Endothelial cell of umbilical vein (primary cell): ENCODE measurements around the gene SFMBT2. TPM values are rescaled to one million over a fixed set of nuclear protein-coding genes. Genes with fewer than 3 reads are reported as not detected.

Experiments used
- BruUV-seq: library from RNA; stranded (reverse); fragments of 400-500 nt; replicated peaks from 2 replicates; lab custom pipeline; 2021; lab: Mats Ljungman, UMichigan
- CTCF ChIA-PET: fragments of 300-600, 350-600 bp; sonication (Branson Sonifier 250); formaldehyde crosslinking; loops from one replicate; lab custom pipeline; 2021; ENCODE audit warnings: antibody characterized with exemption, inconsistent platforms; lab: Charles Lee
- POLR2A ChIA-PET: fragments of 300-600, 350-600 bp; sonication (Branson Sonifier 250); formaldehyde crosslinking; loops from one replicate; lab custom pipeline; 2021; ENCODE audit warnings: antibody characterized with exemption, inconsistent platforms; lab: Charles Lee
- DNase-seq: peaks from one replicate; pipeline ENCODE4 v3.0.0-alpha.2; 2011; ENCODE audit warnings: low read depth, low spot score
- FAIRE-seq: peaks from 2 replicates; lab custom pipeline; 2011; peaks lifted over from hg19 to GRCh38; lab: Jason Lieb, UNC
- H2AFZ ChIP-seq: 2 replicates; pipeline ENCODE4 v1.6.0; 2012; ENCODE audit warnings: low read depth, low read length, control low read depth, inconsistent platforms
- H3K27ac ChIP-seq: 2 replicates; pipeline ENCODE4 v1.5.1; 2011; ENCODE audit warnings: low read depth, mild to moderate bottlenecking, control low read depth, low read length, moderate library complexity; ENCODE audit not compliant: insufficient read depth
- H3K27me3 ChIP-seq, 2 experiments: 2 replicates each; pipeline versions ENCODE4 v1.6.0 to v1.6.1; 2011; ENCODE audit warnings: low read length in 2 of 2, mixed read lengths in 1 of 2; ENCODE audit not compliant: control insufficient read depth in 2 of 2, insufficient read depth in 2 of 2
- H3K36me3 ChIP-seq, 2 experiments: 2 replicates in 1 of 2; 3 replicates in 1 of 2; pipeline ENCODE4 v1.5.1; 2011; ENCODE audit warnings: low read length in 2 of 2, mild to moderate bottlenecking in 1 of 2, moderate library complexity in 1 of 2; ENCODE audit not compliant: control insufficient read depth in 2 of 2, insufficient read depth in 2 of 2; ENCODE audit errors: extremely low read depth in 1 of 2
- H3K4me1 ChIP-seq: 3 replicates; pipeline ENCODE4 v1.5.1; 2011; ENCODE audit warnings: mild to moderate bottlenecking, low read length; ENCODE audit not compliant: control insufficient read depth, insufficient read depth; ENCODE audit errors: extremely low read depth
- H3K4me2 ChIP-seq: 2 replicates; pipeline ENCODE4 v1.6.1; 2011; ENCODE audit warnings: low read length, control low read depth, mixed read lengths; ENCODE audit not compliant: insufficient read depth
- H3K4me3 ChIP-seq, 3 experiments: fragments of 200-600 bp in 1 of 3; sonication (generic), shearing (Covaris generic) in 1 of 3; replicated peaks in 1 of 3; 2 replicates each; pipeline ENCODE4 v1.5.1; 2011 to 2016; ENCODE audit warnings: control low read depth in 3 of 3, low read length in 3 of 3, mild to moderate bottlenecking in 2 of 3, inconsistent platforms in 1 of 3, low read depth in 1 of 3, moderate library complexity in 1 of 3; ENCODE audit not compliant: insufficient read depth in 1 of 3
- H3K79me2 ChIP-seq: 2 replicates; pipeline ENCODE4 v1.6.0; 2012; ENCODE audit warnings: low read length, inconsistent platforms; ENCODE audit not compliant: control insufficient read depth, insufficient read depth
- H3K9ac ChIP-seq: replicated peaks from 2 replicates; pipeline ENCODE3; 2011; ENCODE audit warnings: low read length, control low read depth; ENCODE audit not compliant: insufficient read depth; ENCODE audit errors: extremely low read depth
- H3K9me1 ChIP-seq: replicated peaks from 3 replicates; pipeline ENCODE4 v1.6.0; 2011; ENCODE audit warnings: mild to moderate bottlenecking, low read length; ENCODE audit not compliant: control insufficient read depth, insufficient read depth; ENCODE audit errors: extremely low read depth
- H3K9me3 ChIP-seq: replicated peaks from 2 replicates; pipeline ENCODE4 v1.5.1; 2012; ENCODE audit warnings: low read length, inconsistent platforms; ENCODE audit not compliant: control insufficient read depth, insufficient read depth
- H4K20me1 ChIP-seq: replicated peaks from 2 replicates; pipeline ENCODE3; 2011; ENCODE audit warnings: mild to moderate bottlenecking, low read length; ENCODE audit not compliant: control insufficient read depth, insufficient read depth; ENCODE audit errors: extremely low read depth
- EZH2 ChIP-seq: IDR thresholded peaks from 2 replicates; pipeline ENCODE4 v1.6.1; 2012; ENCODE audit warnings: borderline replicate concordance, low read depth, mild to moderate bottlenecking, moderate library complexity, low read length, inconsistent platforms; ENCODE audit not compliant: severe bottlenecking
- FOS ChIP-seq: IDR thresholded peaks from 2 replicates; pipeline ENCODE4 v1.6.1; 2011; ENCODE audit warnings: mild to moderate bottlenecking, low read length, moderate library complexity, borderline replicate concordance; ENCODE audit not compliant: insufficient read depth
- GATA2 ChIP-seq: IDR thresholded peaks from 2 replicates; pipeline ENCODE4 v1.7.0; 2011; ENCODE audit warnings: low read depth, mild to moderate bottlenecking, moderate library complexity, mixed read lengths, low read length; ENCODE audit not compliant: insufficient read length, insufficient read depth
- JUN ChIP-seq: IDR thresholded peaks from 2 replicates; pipeline ENCODE4 v1.6.1; 2011; ENCODE audit warnings: borderline replicate concordance, low read depth; ENCODE audit not compliant: insufficient read length, insufficient read depth
- MAX ChIP-seq: IDR thresholded peaks from 2 replicates; pipeline ENCODE4 v1.6.1; 2011; ENCODE audit not compliant: insufficient read depth, insufficient read length
- MYC ChIP-seq: IDR thresholded peaks from one replicate; pipeline ENCODE4 v1.6.1; 2011; ENCODE audit warnings: mild to moderate bottlenecking, low read depth, low read length
- POLR2A ChIP-seq: IDR thresholded peaks from 2 replicates; pipeline ENCODE4 v1.6.1; 2012; ENCODE audit warnings: low read depth, mild to moderate bottlenecking, control low read depth, low read length
- POLR2AphosphoS5 ChIP-seq: IDR thresholded peaks from 2 replicates; pipeline ENCODE4 v1.6.1; 2012; ENCODE audit warnings: low read depth, mild to moderate bottlenecking, control low read depth, low read length, moderate library complexity; ENCODE audit not compliant: insufficient read depth
- dilution Hi-C: fragments of 300-500 bp; cut with MboI; formaldehyde crosslinking; loops from one replicate; pipeline ENCODE4 v1.15.0; 2019; ENCODE audit warnings: low sequenced_read_pairs; ENCODE audit not compliant: extremely low pct_ligation_motif_present
- intact Hi-C: fragments of 100-400 bp; cut with micrococcal nuclease; formaldehyde crosslinking; loops from one replicate; pipeline ENCODE4 v1.10.0; 2022
- polyA plus RNA-seq, 4 experiments: library from polyadenylated mRNA; depleted of rRNA in 3 of 4; stranded (reverse) in 3 of 4; unstranded in 1 of 4; fragments of >200 nt; gene quantifications; 2 replicates each; pipeline versions ENCODE4 v1.2.1 to v1.2.3, GENCODE V29; 2011 to 2012; ENCODE audit warnings: missing spikeins in 1 of 4
- total RNA-seq: library from RNA; stranded (reverse); gene quantifications from 2 replicates; pipeline ENCODE4 v1.2.3, GENCODE V29; 2021
- TF ChIP-seq, protein P1 (sequence below), 2 donors: IDR thresholded peaks; 1 replicate in 1 of 2; 2 replicates in 1 of 2; pipeline ENCODE4 v1.5.1; 2011; ENCODE audit warnings: low read length in 2 of 2, mild to moderate bottlenecking in 2 of 2, moderate library complexity in 2 of 2, control low read depth in 1 of 2, inconsistent platforms in 1 of 2, low read depth in 1 of 2; ENCODE audit not compliant: insufficient read depth in 1 of 2; ENCODE audit errors: extremely low read depth in 1 of 2

The SFMBT2 gene
- total and polyA plus RNA-seq, 2 donors (not counting 3 experiments of a cell fraction or from before 2014, with no cell fraction given), result 0.14 to 0.64 TPM

- ChIA-PET POLR2A (no interaction called here), CTCF (no interaction called here)
- no peak overlapping the region for H3K4me2 ChIP-seq
- H4K20me1 ChIP-seq, result no peaks in the 10 kb centered on the region
- intact Hi-C loops, result no loop called here
- no peaks in the 10 kb centered on the region for H3K4me1 ChIP-seq
- no peak for DNase-seq
- FAIRE-seq, result no peak
- no peak for TF ChIP-seq GATA2
- no peak for TF ChIP-seq MAX
- no peak for TF ChIP-seq MYC
- TF ChIP-seq POLR2A, result no peak
- TF ChIP-seq, protein P1, sequence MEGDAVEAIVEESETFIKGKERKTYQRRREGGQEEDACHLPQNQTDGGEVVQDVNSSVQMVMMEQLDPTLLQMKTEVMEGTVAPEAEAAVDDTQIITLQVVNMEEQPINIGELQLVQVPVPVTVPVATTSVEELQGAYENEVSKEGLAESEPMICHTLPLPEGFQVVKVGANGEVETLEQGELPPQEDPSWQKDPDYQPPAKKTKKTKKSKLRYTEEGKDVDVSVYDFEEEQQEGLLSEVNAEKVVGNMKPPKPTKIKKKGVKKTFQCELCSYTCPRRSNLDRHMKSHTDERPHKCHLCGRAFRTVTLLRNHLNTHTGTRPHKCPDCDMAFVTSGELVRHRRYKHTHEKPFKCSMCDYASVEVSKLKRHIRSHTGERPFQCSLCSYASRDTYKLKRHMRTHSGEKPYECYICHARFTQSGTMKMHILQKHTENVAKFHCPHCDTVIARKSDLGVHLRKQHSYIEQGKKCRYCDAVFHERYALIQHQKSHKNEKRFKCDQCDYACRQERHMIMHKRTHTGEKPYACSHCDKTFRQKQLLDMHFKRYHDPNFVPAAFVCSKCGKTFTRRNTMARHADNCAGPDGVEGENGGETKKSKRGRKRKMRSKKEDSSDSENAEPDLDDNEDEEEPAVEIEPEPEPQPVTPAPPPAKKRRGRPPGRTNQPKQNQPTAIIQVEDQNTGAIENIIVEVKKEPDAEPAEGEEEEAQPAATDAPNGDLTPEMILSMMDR (IDR thresholded peaks at IDR 0.05; ENCODE audit: extremely low read depth in 1 of 2, insufficient read depth in 1 of 2, low read depth in 1 of 2, low read length in 2 of 2), result no peak
- TF ChIP-seq EZH2, result no peak
- no peak for TF ChIP-seq FOS
- TF ChIP-seq JUN, result no peak
- no peak for TF ChIP-seq POLR2AphosphoS5
- no peaks in the 10 kb centered on the region for H3K36me3 ChIP-seq
- dilution Hi-C loops, result no loop called here
- H3K79me2 ChIP-seq, result no peaks in the 10 kb centered on the region
- H3K27ac ChIP-seq, result no peak overlapping the region
- no peak overlapping the region for H3K9ac ChIP-seq
- BruUV-seq, result no TSS peak
- no peaks in the 10 kb centered on the region for H3K9me1 ChIP-seq
- H3K4me3 ChIP-seq, result no peak overlapping the region
- no peaks in the 10 kb centered on the region for H3K9me3 ChIP-seq
- H3K27me3 ChIP-seq, result no peaks in the 10 kb centered on the region
- no peak overlapping the region for H2AFZ ChIP-seq
These were observed 117.4 kb downstream of the SFMBT2 start for GRCh38 chr10:7293378-7293920.
